Measurements from ENCODE around the gene CLASP2. TPM values are rescaled to one million over a fixed set of nuclear protein-coding genes. Genes with fewer than 3 reads are reported as not detected.
A peak's percentile ranks its signal among the peaks of the same experiment; 100 is the strongest.
"Not testable (repeated sequence)": the region's sequence is repeated elsewhere in the genome, so short reads cannot be mapped to it uniquely, and the experiment has no call there.

The CLASP2 gene
- total RNA-seq, 1 experiment from 2014 or later: 40.4 TPM

DNA sequence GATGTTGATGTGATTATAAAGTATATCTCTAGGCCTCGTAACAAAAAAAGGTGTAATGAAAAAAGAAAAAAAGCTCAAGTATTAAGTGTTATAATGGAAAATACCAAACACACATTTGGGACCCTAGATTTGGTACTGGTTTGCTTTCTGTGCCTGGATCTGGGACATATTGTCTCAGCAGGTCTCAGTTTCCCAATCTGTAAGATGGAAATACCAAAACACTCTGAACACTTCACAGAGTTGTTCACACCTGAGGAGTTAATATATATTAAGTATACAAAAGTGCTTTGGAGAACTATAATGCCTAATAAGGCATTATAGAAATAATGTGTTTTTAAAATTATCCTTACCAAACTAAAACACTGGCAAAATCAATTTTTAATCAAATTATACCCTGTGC, 60.0 kb downstream of the CLASP2 start:
- no peak for DNase-seq (ENCODE audit: low read depth, low spot score)
- intact Hi-C loops (cut with micrococcal nuclease; ENCODE audit: unreplicated experiment): no loop called here
- no peaks in the 10 kb centered on the region for H3K27me3 ChIP-seq (ENCODE audit: control insufficient read depth, insufficient read depth, low read length)
- H3K4me3 ChIP-seq (ENCODE audit: low read depth in 2 of 2, low read length in 2 of 2): no peak overlapping the region; a peak in 1 of 4 replicates
- no peaks in the 10 kb centered on the region for H3K9me3 ChIP-seq (ENCODE audit: control insufficient read depth, insufficient read depth, low read depth, low read length)
- POLR2A ChIA-PET: no interaction called here
- peak overlapping the region; percentile 34; the same call in 1 of the 2 replicates for H3K27ac ChIP-seq (ENCODE audit: low read length)
- no peaks in the 10 kb centered on the region for H3K36me3 ChIP-seq (ENCODE audit: control insufficient read depth, insufficient read depth, low read length)
- TF ChIP-seq, protein P1, sequence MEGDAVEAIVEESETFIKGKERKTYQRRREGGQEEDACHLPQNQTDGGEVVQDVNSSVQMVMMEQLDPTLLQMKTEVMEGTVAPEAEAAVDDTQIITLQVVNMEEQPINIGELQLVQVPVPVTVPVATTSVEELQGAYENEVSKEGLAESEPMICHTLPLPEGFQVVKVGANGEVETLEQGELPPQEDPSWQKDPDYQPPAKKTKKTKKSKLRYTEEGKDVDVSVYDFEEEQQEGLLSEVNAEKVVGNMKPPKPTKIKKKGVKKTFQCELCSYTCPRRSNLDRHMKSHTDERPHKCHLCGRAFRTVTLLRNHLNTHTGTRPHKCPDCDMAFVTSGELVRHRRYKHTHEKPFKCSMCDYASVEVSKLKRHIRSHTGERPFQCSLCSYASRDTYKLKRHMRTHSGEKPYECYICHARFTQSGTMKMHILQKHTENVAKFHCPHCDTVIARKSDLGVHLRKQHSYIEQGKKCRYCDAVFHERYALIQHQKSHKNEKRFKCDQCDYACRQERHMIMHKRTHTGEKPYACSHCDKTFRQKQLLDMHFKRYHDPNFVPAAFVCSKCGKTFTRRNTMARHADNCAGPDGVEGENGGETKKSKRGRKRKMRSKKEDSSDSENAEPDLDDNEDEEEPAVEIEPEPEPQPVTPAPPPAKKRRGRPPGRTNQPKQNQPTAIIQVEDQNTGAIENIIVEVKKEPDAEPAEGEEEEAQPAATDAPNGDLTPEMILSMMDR (IDR thresholded peaks at IDR 0.05): no peak
- TF ChIP-seq REST (IDR thresholded peaks at IDR 0.05; ENCODE audit: insufficient read depth in 1 of 2, low read depth in 2 of 2, low read length in 1 of 2) (no peak), SIN3A (IDR thresholded peaks at IDR 0.05; ENCODE audit: borderline replicate concordance, insufficient read depth, low read depth, low read length) (no peak), TCF7L2 (IDR thresholded peaks at IDR 0.05; ENCODE audit: low read depth, low read length) (no peak), POLR2AphosphoS5 (IDR thresholded peaks at IDR 0.05; ENCODE audit: low read depth, low read length) (no peak)
- BruUV-seq (replicated peaks): no TSS peak
- CTCF ChIA-PET: no interaction called here
- peaks cover 17% of the 10 kb centered on the region for H3K4me1 ChIP-seq (ENCODE audit: control insufficient read depth, insufficient read depth, low read length)
- no peak for ATAC-seq
- in situ Hi-C loops (cut with HindIII; ENCODE audit: low pct_unique_long_range_greater_than_20kb, low sequenced_read_pairs): no loop called here

DNA sequence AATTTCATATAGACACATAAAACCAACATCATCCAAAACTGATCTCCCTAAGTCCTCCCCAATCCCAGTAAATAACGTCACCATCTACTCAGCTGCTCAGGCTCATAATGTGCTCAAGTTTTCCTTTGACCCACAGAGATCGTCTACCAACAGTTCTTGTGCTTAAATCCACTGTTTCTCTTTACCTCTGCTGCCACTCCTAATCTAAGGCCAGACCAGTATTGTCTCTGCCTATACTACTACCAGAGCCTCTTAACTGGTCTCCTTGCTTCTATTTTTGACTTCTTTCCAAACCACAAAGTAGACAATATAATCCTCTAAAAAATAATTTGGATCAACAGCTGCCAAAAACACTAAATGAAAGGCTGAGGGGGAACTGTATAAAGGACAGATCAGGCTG, 65.3 kb downstream of the CLASP2 start:
- Histone ChIP-seq H3K4me3 (ENCODE audit: low read depth in 2 of 2, low read length in 2 of 2) (no peak overlapping the region), H3K27ac (ENCODE audit: low read length) (no peak overlapping the region), H3K4me1 (ENCODE audit: control insufficient read depth, insufficient read depth, low read length) (0 out of 2 replicates have a peak, but pooled peaks cover under 1% of the 10 kb centered on the region), H3K27me3 (ENCODE audit: control insufficient read depth, insufficient read depth, low read length) (no peaks in the 10 kb centered on the region), H3K36me3 (ENCODE audit: control insufficient read depth, insufficient read depth, low read length) (no peaks in the 10 kb centered on the region), H3K9me3 (ENCODE audit: control insufficient read depth, insufficient read depth, low read depth, low read length) (no peaks in the 10 kb centered on the region)
- in situ Hi-C loops (cut with HindIII; ENCODE audit: low pct_unique_long_range_greater_than_20kb, low sequenced_read_pairs): no loop called here
- intact Hi-C loops (cut with micrococcal nuclease; ENCODE audit: unreplicated experiment): no loop called here
- no peak for DNase-seq (ENCODE audit: low read depth, low spot score)
- ATAC-seq: no peak
- CTCF ChIA-PET: no interaction called here
- POLR2A ChIA-PET: no interaction called here
- no TSS peak for BruUV-seq (replicated peaks)
- TF ChIP-seq SIN3A (IDR thresholded peaks at IDR 0.05; ENCODE audit: borderline replicate concordance, insufficient read depth, low read depth, low read length): no peak
- no peak for TF ChIP-seq POLR2AphosphoS5 (IDR thresholded peaks at IDR 0.05; ENCODE audit: low read depth, low read length)
- no peak for TF ChIP-seq TCF7L2 (IDR thresholded peaks at IDR 0.05; ENCODE audit: low read depth, low read length)
- TF ChIP-seq, protein P1 (IDR thresholded peaks at IDR 0.05): no peak
- no peak for TF ChIP-seq REST (IDR thresholded peaks at IDR 0.05; ENCODE audit: insufficient read depth in 1 of 2, low read depth in 2 of 2, low read length in 1 of 2)

DNA sequence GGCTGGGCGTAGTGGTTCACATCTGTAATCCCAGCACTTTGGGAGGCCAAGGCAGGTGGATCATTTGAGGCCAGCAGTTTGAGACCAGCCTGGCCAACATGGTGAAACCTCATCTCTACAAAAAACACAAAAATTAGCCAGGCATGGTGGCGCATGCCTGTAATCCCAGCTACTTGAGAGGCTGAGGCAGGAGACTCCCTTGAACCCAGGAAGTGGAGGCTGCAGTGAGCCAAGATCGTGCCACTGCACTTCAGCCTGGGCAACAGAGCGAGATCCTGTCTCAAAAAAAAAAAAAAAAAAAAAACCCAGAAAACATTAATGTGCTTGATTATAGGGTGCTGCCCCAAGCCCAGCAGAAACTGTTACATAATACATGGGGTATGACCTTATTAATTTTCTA, 67.0 kb downstream of the CLASP2 start:
- H3K4me3 ChIP-seq (ENCODE audit: low read depth in 2 of 2, low read length in 2 of 2); intact Hi-C loops (cut with micrococcal nuclease; ENCODE audit: unreplicated experiment); BruUV-seq (replicated peaks); H3K27ac ChIP-seq (ENCODE audit: low read length); H3K9me3 ChIP-seq (ENCODE audit: control insufficient read depth, insufficient read depth, low read depth, low read length); in situ Hi-C loops (cut with HindIII; ENCODE audit: low pct_unique_long_range_greater_than_20kb, low sequenced_read_pairs); H3K4me1 ChIP-seq (ENCODE audit: control insufficient read depth, insufficient read depth, low read length); CTCF ChIA-PET; H3K36me3 ChIP-seq (ENCODE audit: control insufficient read depth, insufficient read depth, low read length); ATAC-seq; DNase-seq (ENCODE audit: low read depth, low spot score); H3K27me3 ChIP-seq (ENCODE audit: control insufficient read depth, insufficient read depth, low read length): not testable (repeated sequence)
- POLR2A ChIA-PET: interaction anchor here (0.5 kb wide), 1 partner anchor 187 kb away, joined by 3 read pairs; no protein-coding TSS in a partner anchor

All from Panc1 (cell line).